Loucy (cell line): ENCODE data around the gene PTPRB.

Source experiments
- H2AFZ ChIP-seq: fragments of 200-600 bp; sonication (generic); 2 replicates; pipeline ENCODE4 v1.6.0; 2016; ENCODE audit warnings: antibody characterized with exemption, mild to moderate bottlenecking, low read length, moderate library complexity
- H3F3A ChIP-seq: fragments of 200-600 bp; 2 replicates; pipeline ENCODE4 v1.6.0; 2016; ENCODE audit warnings: antibody characterized with exemption, low read depth, mild to moderate bottlenecking
- H3K27me3 ChIP-seq: fragments of 200-600 bp; sonication (generic); 2 replicates; pipeline ENCODE4 v1.6.1; 2014; ENCODE audit warnings: low read length, mild to moderate bottlenecking; ENCODE audit not compliant: insufficient read depth, poor library complexity, severe bottlenecking
- H3K36me3 ChIP-seq: fragments of 200-600 bp; sonication (generic); 2 replicates; pipeline ENCODE4 v1.6.1; 2016; ENCODE audit warnings: low read length; ENCODE audit not compliant: insufficient read depth
- H3K4me1 ChIP-seq: fragments of 200-600 bp; sonication (generic); 2 replicates; pipeline ENCODE4 v1.5.1; 2014; ENCODE audit warnings: low read length, mild to moderate bottlenecking; ENCODE audit not compliant: insufficient read depth, poor library complexity, severe bottlenecking
- H3K4me2 ChIP-seq: fragments of 200-600 bp; sonication (generic); 2 replicates; pipeline ENCODE4 v1.6.0; 2014; ENCODE audit warnings: antibody characterized with exemption, low read length, low read depth, mild to moderate bottlenecking; ENCODE audit not compliant: poor library complexity, severe bottlenecking
- H3K4me3 ChIP-seq: fragments of 200-600 bp; sonication (generic); 2 replicates; pipeline ENCODE4 v1.5.1; 2014; ENCODE audit warnings: low read length, mild to moderate bottlenecking, mixed read lengths; ENCODE audit not compliant: poor library complexity, severe bottlenecking
- H3K79me2 ChIP-seq: fragments of 200-600 bp; sonication (generic); 2 replicates; pipeline ENCODE4 v1.6.1; 2014; ENCODE audit warnings: low read length; ENCODE audit not compliant: insufficient read depth
- H3K9ac ChIP-seq: fragments of 200-600 bp; sonication (generic); 2 replicates; pipeline ENCODE4 v1.6.0; 2014; ENCODE audit warnings: mild to moderate bottlenecking, low read depth, low read length, moderate library complexity; ENCODE audit not compliant: poor library complexity, severe bottlenecking
- H3K9me2 ChIP-seq: fragments of 200-600 bp; sonication (generic); replicated peaks from 2 replicates; pipeline ENCODE4 v1.6.1; 2016; ENCODE audit warnings: low read depth, low read length, mixed read lengths
- H3K9me3 ChIP-seq: fragments of 200-600 bp; sonication (generic); 2 replicates; pipeline ENCODE4 v1.6.1; 2014; ENCODE audit warnings: mild to moderate bottlenecking, antibody characterized with exemption, low read length, low read depth; ENCODE audit not compliant: insufficient read depth
- H4K20me1 ChIP-seq: fragments of 200-600 bp; sonication (generic); 2 replicates; pipeline ENCODE4 v1.6.0; 2014; ENCODE audit warnings: antibody characterized with exemption, low read length, mild to moderate bottlenecking; ENCODE audit not compliant: insufficient read depth, poor library complexity, severe bottlenecking
- EZH2phosphoT487 ChIP-seq: fragments of 200-600 bp; IDR thresholded peaks from 2 replicates; pipeline ENCODE4 v1.6.1; 2018; ENCODE audit warnings: antibody characterized with exemption, mild to moderate bottlenecking, moderate library complexity, borderline replicate concordance
- TF ChIP-seq, protein P1 (sequence below): fragments of 200-600 bp; sonication (generic); conservative IDR thresholded peaks from 2 replicates; pipeline ENCODE4 v1.5.1; 2014; ENCODE audit warnings: mild to moderate bottlenecking, antibody characterized with exemption, low read length

The PTPRB gene

DNA sequence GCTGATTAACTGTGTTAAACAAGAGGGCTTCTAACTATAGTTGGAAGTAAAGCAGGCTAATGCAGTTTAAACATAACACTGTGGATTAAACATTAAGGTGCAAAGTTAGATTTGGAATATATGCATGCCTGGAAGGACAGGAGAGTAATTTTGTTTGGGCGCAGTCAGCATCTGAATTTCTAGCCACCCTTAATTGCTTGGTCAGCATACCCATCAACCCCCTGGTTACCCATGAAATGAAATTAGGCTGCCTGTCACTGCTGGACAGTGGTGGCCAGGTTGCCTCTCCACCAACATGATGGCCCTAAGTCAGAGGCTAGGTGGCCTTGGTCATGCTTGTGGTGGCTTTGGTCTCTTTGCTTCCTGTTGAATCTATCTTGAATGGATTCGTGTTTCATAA, 30.0 kb upstream of the PTPRB start:
- Histone ChIP-seq H3K4me3 (no peak overlapping the region), H2AFZ (no peak overlapping the region), H3K9me2 (no peaks in the 10 kb centered on the region), H3K4me1 (peaks cover 19% of the 10 kb centered on the region), H3F3A (0 out of 2 replicates have a peak, but pooled peaks cover 2% of the 10 kb centered on the region), H3K36me3 (no peaks in the 10 kb centered on the region), H3K9ac (no peak overlapping the region), H4K20me1 (no peaks in the 10 kb centered on the region), H3K79me2 (no peaks in the 10 kb centered on the region), H3K27me3 (no peaks in the 10 kb centered on the region), H3K9me3 (no peaks in the 10 kb centered on the region), H3K4me2 (no peak overlapping the region)
- TF ChIP-seq, protein P1, sequence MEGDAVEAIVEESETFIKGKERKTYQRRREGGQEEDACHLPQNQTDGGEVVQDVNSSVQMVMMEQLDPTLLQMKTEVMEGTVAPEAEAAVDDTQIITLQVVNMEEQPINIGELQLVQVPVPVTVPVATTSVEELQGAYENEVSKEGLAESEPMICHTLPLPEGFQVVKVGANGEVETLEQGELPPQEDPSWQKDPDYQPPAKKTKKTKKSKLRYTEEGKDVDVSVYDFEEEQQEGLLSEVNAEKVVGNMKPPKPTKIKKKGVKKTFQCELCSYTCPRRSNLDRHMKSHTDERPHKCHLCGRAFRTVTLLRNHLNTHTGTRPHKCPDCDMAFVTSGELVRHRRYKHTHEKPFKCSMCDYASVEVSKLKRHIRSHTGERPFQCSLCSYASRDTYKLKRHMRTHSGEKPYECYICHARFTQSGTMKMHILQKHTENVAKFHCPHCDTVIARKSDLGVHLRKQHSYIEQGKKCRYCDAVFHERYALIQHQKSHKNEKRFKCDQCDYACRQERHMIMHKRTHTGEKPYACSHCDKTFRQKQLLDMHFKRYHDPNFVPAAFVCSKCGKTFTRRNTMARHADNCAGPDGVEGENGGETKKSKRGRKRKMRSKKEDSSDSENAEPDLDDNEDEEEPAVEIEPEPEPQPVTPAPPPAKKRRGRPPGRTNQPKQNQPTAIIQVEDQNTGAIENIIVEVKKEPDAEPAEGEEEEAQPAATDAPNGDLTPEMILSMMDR = no peak
- TF ChIP-seq EZH2phosphoT487 = no peak

DNA sequence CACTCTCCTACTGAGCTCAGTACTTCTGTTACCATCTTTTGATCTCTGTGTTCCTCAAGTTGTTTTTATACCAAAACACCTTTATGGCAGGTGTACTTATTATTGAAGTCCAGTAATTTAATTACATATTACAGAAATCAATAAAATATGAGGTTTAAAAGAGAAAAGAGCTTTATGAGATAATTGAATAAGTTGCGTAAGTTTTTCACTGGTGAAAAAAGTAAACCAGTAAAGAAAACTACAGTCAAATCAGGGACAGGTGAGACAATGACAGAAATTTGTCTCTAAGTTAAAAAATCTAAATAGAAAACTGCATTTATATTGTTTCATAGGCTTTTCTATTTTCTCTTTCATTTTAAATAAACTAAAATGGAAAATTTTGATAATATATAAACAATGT, 29.1 kb upstream of the PTPRB start:
- H3K9me3 ChIP-seq = no peaks in the 10 kb centered on the region
- no peak overlapping the region for H3K9ac ChIP-seq
- H3K4me2 ChIP-seq = no peak overlapping the region
- H3K27me3 ChIP-seq = no peaks in the 10 kb centered on the region
- H3K9me2 ChIP-seq = no peaks in the 10 kb centered on the region
- no peaks in the 10 kb centered on the region for H4K20me1 ChIP-seq
- H3F3A ChIP-seq = 0 out of 2 replicates have a peak, but pooled peaks cover 2% of the 10 kb centered on the region
- no peaks in the 10 kb centered on the region for H3K36me3 ChIP-seq
- no peaks in the 10 kb centered on the region for H3K79me2 ChIP-seq
- H3K4me1 ChIP-seq = peaks cover 28% of the 10 kb centered on the region
- no peak for TF ChIP-seq EZH2phosphoT487
- TF ChIP-seq, protein P1 = no peak
- H2AFZ ChIP-seq = no peak overlapping the region
- no peak overlapping the region for H3K4me3 ChIP-seq

DNA sequence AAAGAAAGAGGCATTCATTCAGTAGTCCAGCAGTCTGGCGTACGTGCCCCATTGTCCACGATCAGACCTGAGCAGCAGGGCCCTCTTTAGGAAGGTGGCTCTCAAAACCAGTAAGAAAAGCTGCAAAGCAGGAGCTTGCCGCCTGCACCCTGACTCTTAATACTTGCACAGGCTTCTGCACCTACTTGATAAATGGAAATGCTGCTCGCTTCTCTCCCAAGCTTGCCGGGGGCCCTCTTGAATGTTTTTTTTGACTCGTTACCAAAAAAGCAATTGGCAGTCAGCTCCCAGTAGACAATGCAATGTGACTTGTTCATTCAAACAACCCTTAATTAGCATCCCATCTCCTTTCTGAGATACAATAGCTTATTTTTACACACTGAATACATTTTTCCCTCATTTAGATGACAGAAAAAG, 27.2 kb upstream of the PTPRB start:
- Histone ChIP-seq H4K20me1 (no peaks in the 10 kb centered on the region), H2AFZ (0 out of 2 replicates have a peak overlapping the region, but pooled peaks have one; percentile 16), H3K79me2 (peaks cover 6% of the 10 kb centered on the region; the same call in 1 of the 2 replicates), H3K9me2 (no peaks in the 10 kb centered on the region), H3K9me3 (no peaks in the 10 kb centered on the region), H3K4me2 (peak overlapping the region; percentile 8), H3K4me1 (peaks cover 40% of the 10 kb centered on the region), H3K9ac (no peak overlapping the region), H3F3A (0 out of 2 replicates have a peak, but pooled peaks cover 2% of the 10 kb centered on the region), H3K27me3 (no peaks in the 10 kb centered on the region), H3K36me3 (no peaks in the 10 kb centered on the region), H3K4me3 (no peak overlapping the region)
- no peak for TF ChIP-seq EZH2phosphoT487
- TF ChIP-seq, protein P1 = no peak
